AG04449 (cell line): ENCODE results near the gene MYO7B.

ENCODE experiments used
- CTCF ChIA-PET: fragments of 350-600 bp; formaldehyde crosslinking; extraction: SDS; loops from one replicate; lab custom pipeline; 2021; ENCODE audit warnings: antibody characterized with exemption; lab: Yijun Ruan, JAX
- POLR2A ChIA-PET: fragments of 400-600, 350-600 bp; formaldehyde crosslinking; extraction: SDS; loops from one replicate; lab custom pipeline; 2020; ENCODE audit warnings: antibody characterized with exemption, inconsistent platforms; lab: Yijun Ruan, JAX
- DNase-seq: peaks from one replicate; pipeline ENCODE4 v3.0.0-alpha.2; 2010; ENCODE audit warnings: low read depth, low spot score
- H3K4me3 ChIP-seq: 2 replicates; pipeline ENCODE4 v1.5.1; 2011; ENCODE audit warnings: low read depth, mild to moderate bottlenecking, control low read depth, low read length
- TF ChIP-seq, protein P1 (sequence below): IDR thresholded peaks from one replicate; pipeline ENCODE4 v1.5.1; 2011; ENCODE audit warnings: mild to moderate bottlenecking, moderate library complexity, low read length, control low read depth, inconsistent platforms; ENCODE audit not compliant: insufficient read depth; ENCODE audit errors: missing control alignments

MYO7B gene

DNA sequence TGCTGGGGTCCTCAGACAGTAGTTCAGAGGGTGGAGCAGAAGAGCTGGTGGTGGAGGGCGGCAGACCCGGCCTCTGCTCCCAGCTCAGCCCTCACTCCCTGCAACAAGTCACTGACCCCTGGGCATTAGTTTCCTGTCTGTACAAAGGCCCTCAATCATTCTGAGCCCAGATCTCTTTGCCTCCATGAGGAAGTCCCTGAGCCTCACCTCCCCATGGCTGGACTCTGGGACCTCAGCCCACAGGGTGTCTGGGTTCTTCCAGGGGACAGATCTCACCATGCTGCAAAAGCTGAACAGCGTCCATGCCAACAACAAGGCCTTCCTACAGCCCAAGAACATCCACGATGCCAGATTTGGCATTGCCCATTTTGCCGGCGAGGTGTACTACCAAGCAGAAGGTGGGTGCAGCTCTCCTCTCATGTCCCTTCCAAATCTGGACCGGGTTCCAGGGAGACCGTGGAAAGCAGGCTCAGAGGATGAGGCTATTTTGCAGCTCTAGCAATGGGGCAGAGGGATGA is 49.1 kb downstream of the MYO7B start:
- H3K4me3 ChIP-seq = no peak overlapping the region
- ChIA-PET POLR2A (no interaction called here), CTCF (interaction anchor here (1.2 to 2.4 kb wide), 2 partner anchors 66 to 91 kb away, joined by 3 to 6 read pairs; partner anchors contain the start of gene LIMS2)
- TF ChIP-seq, protein P1, sequence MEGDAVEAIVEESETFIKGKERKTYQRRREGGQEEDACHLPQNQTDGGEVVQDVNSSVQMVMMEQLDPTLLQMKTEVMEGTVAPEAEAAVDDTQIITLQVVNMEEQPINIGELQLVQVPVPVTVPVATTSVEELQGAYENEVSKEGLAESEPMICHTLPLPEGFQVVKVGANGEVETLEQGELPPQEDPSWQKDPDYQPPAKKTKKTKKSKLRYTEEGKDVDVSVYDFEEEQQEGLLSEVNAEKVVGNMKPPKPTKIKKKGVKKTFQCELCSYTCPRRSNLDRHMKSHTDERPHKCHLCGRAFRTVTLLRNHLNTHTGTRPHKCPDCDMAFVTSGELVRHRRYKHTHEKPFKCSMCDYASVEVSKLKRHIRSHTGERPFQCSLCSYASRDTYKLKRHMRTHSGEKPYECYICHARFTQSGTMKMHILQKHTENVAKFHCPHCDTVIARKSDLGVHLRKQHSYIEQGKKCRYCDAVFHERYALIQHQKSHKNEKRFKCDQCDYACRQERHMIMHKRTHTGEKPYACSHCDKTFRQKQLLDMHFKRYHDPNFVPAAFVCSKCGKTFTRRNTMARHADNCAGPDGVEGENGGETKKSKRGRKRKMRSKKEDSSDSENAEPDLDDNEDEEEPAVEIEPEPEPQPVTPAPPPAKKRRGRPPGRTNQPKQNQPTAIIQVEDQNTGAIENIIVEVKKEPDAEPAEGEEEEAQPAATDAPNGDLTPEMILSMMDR = no peak
- no peak for DNase-seq

- ChIA-PET CTCF (interaction anchor here (1.2 to 2.4 kb wide), 2 partner anchors 65 to 90 kb away, joined by 3 to 6 read pairs; partner anchors contain the start of gene LIMS2), POLR2A (no interaction called here)
- no peak for DNase-seq
- TF ChIP-seq, protein P1 = no peak
- H3K4me3 ChIP-seq = no peak overlapping the region
Observed at GRCh38 chr2:127585270-127585807, 49.9 kb downstream of the MYO7B start.

DNA sequence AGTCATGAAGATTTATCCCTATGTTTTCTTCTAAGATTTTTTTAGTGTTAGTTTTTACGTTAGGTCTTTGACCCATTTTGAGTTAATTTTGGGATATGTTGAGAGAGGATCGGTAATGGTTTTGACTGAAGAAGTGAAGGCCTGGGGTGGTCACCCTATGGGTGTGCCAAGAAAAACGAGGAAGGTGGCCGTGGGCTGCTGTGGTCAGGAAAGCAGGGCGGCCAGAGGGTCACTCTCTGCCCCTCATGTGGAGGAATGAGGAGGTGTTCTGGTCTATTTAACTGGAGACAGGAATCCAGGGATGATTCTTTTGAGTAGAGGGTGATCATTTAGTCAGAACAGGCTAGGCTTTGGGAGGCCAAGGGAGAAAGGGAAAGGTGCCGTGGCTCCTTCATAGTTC is 50.7 kb downstream of the MYO7B start:
- no peak for DNase-seq
- no peak overlapping the region for H3K4me3 ChIP-seq
- TF ChIP-seq, protein P1 = no peak
- CTCF ChIA-PET = interaction anchor here (1.2 to 2.4 kb wide), 2 partner anchors 64 to 90 kb away, joined by 3 to 6 read pairs; partner anchors contain the start of gene LIMS2
- POLR2A ChIA-PET = no interaction called here

- CTCF ChIA-PET = interaction anchor here (2.4 kb wide), 1 partner anchor 63 kb away, joined by 6 read pairs; no protein-coding TSS in a partner anchor
- DNase-seq = no peak
- TF ChIP-seq, protein P1 = no peak
- H3K4me3 ChIP-seq = no peak overlapping the region
- POLR2A ChIA-PET = no interaction called here
Observed at GRCh38 chr2:127586746-127587295, 51.3 kb downstream of the MYO7B start.

- CTCF ChIA-PET = no interaction called here
- TF ChIP-seq, protein P1 = no peak
- DNase-seq = no peak
- POLR2A ChIA-PET = no interaction called here
- no peak overlapping the region for H3K4me3 ChIP-seq
Observed at GRCh38 chr2:127588241-127588640, 52.8 kb downstream of the MYO7B start.

GRCh38 chr2:127589358-127589757 is 53.9 kb downstream of the MYO7B start:
- ChIA-PET POLR2A (no interaction called here), CTCF (interaction anchor here (0.6 to 3.8 kb wide), 4 partner anchors 10 to 106 kb away, joined by 3 to 52 read pairs (median 19); no protein-coding TSS in a partner anchor)

More at GRCh38 chr2:127589358-127589757, 53.9 kb downstream of the MYO7B start:
- TF ChIP-seq, protein P1 = no peak
- H3K4me3 ChIP-seq = no peak overlapping the region
- no peak for DNase-seq
